Panc1 (cell line): Measurements from ENCODE around the gene YRDC.

Experiments used
- POLR2AphosphoS5 ChIP-seq: IDR thresholded peaks from 2 replicates; pipeline ENCODE4 v1.6.1; 2012; ENCODE audit warnings: mild to moderate bottlenecking, low read depth, low read length, moderate library complexity
- TF ChIP-seq, protein P1 (sequence below), 2 experiments: IDR thresholded peaks; 2 replicates each; pipeline ENCODE4 v1.6.1; 2011 to 2012; ENCODE audit warnings: low read depth in 2 of 2, control low read depth in 1 of 2, low read length in 1 of 2, mild to moderate bottlenecking in 1 of 2, moderate library complexity in 1 of 2; ENCODE audit not compliant: insufficient read depth in 1 of 2
- TF ChIP-seq, protein P2 (sequence below): fragments of 450-650 bp; IDR thresholded peaks from 2 replicates; pipeline ENCODE4 v1.5.1; 2017; ENCODE audit warnings: mild to moderate bottlenecking

DNA sequence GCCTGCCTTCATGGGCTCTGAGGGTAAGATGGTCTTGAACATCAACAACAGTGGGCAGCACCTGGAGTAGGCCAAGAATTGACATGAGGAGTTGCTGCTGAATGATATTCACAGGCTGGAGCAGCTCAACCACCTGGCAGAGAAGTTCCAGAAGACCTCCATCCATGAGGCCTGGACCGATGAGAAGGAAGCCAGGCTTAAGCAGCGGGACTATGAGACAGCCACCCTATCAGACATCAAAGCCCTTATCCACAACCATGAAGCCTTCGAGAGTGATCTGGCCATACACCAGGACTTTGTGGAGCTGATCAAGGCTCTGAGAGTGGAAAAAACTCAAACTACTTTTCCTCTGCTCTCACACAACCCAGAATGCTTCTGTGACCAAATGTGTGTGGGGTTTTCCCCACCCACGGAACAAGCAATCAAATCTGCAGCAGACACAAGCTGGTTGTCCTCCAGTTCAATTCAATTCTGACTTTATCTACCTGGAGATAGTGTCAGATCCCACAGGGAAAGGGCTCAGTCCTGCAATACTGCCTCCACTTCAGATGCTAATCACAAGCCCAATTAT, 31.0 kb downstream of the YRDC start:
- TF ChIP-seq, protein P1, sequence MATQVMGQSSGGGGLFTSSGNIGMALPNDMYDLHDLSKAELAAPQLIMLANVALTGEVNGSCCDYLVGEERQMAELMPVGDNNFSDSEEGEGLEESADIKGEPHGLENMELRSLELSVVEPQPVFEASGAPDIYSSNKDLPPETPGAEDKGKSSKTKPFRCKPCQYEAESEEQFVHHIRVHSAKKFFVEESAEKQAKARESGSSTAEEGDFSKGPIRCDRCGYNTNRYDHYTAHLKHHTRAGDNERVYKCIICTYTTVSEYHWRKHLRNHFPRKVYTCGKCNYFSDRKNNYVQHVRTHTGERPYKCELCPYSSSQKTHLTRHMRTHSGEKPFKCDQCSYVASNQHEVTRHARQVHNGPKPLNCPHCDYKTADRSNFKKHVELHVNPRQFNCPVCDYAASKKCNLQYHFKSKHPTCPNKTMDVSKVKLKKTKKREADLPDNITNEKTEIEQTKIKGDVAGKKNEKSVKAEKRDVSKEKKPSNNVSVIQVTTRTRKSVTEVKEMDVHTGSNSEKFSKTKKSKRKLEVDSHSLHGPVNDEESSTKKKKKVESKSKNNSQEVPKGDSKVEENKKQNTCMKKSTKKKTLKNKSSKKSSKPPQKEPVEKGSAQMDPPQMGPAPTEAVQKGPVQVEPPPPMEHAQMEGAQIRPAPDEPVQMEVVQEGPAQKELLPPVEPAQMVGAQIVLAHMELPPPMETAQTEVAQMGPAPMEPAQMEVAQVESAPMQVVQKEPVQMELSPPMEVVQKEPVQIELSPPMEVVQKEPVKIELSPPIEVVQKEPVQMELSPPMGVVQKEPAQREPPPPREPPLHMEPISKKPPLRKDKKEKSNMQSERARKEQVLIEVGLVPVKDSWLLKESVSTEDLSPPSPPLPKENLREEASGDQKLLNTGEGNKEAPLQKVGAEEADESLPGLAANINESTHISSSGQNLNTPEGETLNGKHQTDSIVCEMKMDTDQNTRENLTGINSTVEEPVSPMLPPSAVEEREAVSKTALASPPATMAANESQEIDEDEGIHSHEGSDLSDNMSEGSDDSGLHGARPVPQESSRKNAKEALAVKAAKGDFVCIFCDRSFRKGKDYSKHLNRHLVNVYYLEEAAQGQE (IDR thresholded peaks at IDR 0.05; ENCODE audit: insufficient read depth in 1 of 2, low read depth in 2 of 2, low read length in 1 of 2) = no peak
- TF ChIP-seq, protein P2, sequence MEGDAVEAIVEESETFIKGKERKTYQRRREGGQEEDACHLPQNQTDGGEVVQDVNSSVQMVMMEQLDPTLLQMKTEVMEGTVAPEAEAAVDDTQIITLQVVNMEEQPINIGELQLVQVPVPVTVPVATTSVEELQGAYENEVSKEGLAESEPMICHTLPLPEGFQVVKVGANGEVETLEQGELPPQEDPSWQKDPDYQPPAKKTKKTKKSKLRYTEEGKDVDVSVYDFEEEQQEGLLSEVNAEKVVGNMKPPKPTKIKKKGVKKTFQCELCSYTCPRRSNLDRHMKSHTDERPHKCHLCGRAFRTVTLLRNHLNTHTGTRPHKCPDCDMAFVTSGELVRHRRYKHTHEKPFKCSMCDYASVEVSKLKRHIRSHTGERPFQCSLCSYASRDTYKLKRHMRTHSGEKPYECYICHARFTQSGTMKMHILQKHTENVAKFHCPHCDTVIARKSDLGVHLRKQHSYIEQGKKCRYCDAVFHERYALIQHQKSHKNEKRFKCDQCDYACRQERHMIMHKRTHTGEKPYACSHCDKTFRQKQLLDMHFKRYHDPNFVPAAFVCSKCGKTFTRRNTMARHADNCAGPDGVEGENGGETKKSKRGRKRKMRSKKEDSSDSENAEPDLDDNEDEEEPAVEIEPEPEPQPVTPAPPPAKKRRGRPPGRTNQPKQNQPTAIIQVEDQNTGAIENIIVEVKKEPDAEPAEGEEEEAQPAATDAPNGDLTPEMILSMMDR = no peak
- no peak for TF ChIP-seq POLR2AphosphoS5
